SK-N-MC (cell line): Measurements from ENCODE around the gene RPLP2.

Experiments
- EZH2 ChIP-seq: fragments of 200-600 bp; sonication (generic); IDR thresholded peaks from one replicate; pipeline ENCODE4 v1.6.1; 2017; ENCODE audit warnings: antibody characterized with exemption
- FOXP2 ChIP-seq: optimal IDR thresholded peaks from 2 replicates; pipeline ENCODE3; 2011; ENCODE audit warnings: mild to moderate bottlenecking, moderate library complexity; ENCODE audit not compliant: insufficient read depth; ENCODE audit errors: extremely low read length, control extremely low read depth
- POLR2AphosphoS5 ChIP-seq: IDR thresholded peaks from 2 replicates; pipeline ENCODE4 v1.6.1; 2012; ENCODE audit warnings: mild to moderate bottlenecking, low read depth, low read length, borderline replicate concordance

DNA sequence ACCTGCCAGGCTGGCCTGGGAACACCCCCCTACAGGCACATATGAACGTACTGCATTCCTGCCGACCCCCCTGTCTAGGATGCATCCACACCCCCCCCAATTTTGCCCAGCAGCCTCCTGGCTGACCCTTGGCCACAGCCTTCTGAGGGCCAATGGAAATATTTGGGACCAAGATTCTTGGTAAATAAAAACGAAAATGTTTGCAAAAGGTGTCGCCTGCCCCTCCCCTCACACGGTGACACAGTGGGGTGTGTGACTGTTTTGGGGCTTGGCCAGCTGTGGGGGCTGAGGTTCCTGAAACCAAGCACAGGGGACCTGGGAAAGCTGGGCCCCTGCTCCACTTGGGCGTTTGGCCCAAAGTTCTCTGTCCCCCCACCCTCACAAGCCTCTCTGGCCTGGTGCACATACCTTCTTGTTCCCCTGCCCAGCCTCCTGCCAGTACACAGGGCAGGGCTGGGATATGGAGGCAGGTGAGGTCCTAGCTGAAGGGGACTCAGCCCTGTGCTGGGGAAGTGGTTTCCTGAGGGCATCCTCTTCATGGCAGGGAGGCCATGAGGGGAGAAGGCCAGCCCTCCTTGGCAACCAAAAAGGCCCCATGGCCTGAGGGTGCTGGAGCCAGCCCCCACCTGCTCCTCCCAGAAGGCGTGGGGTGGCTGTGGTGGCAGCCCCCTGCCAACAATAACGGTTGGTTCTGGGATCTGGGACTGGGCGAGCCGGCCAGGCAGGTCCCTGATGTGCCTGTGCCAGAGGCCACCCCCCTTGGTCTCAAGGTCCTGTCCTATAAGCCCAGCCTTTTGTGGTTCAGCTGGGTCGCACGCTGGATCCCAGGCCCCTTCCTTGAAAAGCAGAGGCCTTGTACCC lies 15.8 kb downstream of the RPLP2 start:
- TF ChIP-seq POLR2AphosphoS5 (no peak), EZH2 (no peak), FOXP2 (no peak)
